ENCODE measurements around the gene SLC9B2. TPM values are rescaled to one million over a fixed set of nuclear protein-coding genes. Genes with fewer than 3 reads are reported as not detected.
A peak's percentile ranks its signal among the peaks of the same experiment; 100 is the strongest.

Gene SLC9B2
- total and polyA plus RNA-seq, 10 of the 15 experiments (the other 5 are each of a cell fraction or from before 2014, with no cell fraction given): 8.9 to 32.5 (median 25.3) TPM

- TF ChIP-seq BMI1 (IDR thresholded peaks at IDR 0.05; ENCODE audit: borderline replicate concordance): peak; percentile 26; the same call in 1 of the 2 replicates
- no peak for TF ChIP-seq STAT3 (IDR thresholded peaks at IDR 0.05; ENCODE audit: low read depth, low read length)
- TF ChIP-seq USF1 (IDR thresholded peaks at IDR 0.05; ENCODE audit: borderline replicate concordance, extremely low read length, insufficient read depth, low read depth, low read length): no peak
- peak; percentile 23; the same call in 1 of the 2 replicates for TF ChIP-seq JUNB (IDR thresholded peaks at IDR 0.05)
- 0 out of 2 replicates have a peak, but pooled peaks have one; percentile 13 for TF ChIP-seq YY1 (IDR thresholded peaks at IDR 0.05; ENCODE audit: low read depth, low read length)
- peak; percentile 67 to 78; a peak in 2 of 4 replicates for TF ChIP-seq IKZF2 (IDR thresholded peaks at IDR 0.05)
- no peak for TF ChIP-seq CHD2 (IDR thresholded peaks at IDR 0.05; ENCODE audit: borderline replicate concordance, low read depth, low read length)
- TF ChIP-seq HDAC2 (IDR thresholded peaks at IDR 0.05): no peak
- 0 out of 2 replicates have a peak, but pooled peaks have one; percentile 17 for TF ChIP-seq NFIC (IDR thresholded peaks at IDR 0.05; ENCODE audit: low read depth, low read length)
- TF ChIP-seq TARDBP (IDR thresholded peaks at IDR 0.05; ENCODE audit: borderline replicate concordance): no peak
- 0 out of 2 replicates have a peak, but pooled peaks have one; percentile 58 for TF ChIP-seq ZNF217 (IDR thresholded peaks at IDR 0.05)
- TF ChIP-seq MAX (IDR thresholded peaks at IDR 0.05; ENCODE audit: low read depth, low read length): no peak
- TF ChIP-seq NR2F1 (conservative IDR thresholded peaks at IDR 0.05): 0 out of 2 replicates have a peak, but pooled peaks have one; percentile 13
- no peak for TF ChIP-seq POLR2AphosphoS2 (IDR thresholded peaks at IDR 0.05; ENCODE audit: low read depth, low read length)
- no peak for TF ChIP-seq MTA3 (IDR thresholded peaks at IDR 0.05; ENCODE audit: borderline replicate concordance, low read length)
- peak; percentile 37 for TF ChIP-seq RELB (IDR thresholded peaks at IDR 0.05; ENCODE audit: low read depth)
- 0 out of 2 replicates have a peak, but pooled peaks have one; percentile 10 for TF ChIP-seq FOXM1 (IDR thresholded peaks at IDR 0.05; ENCODE audit: low read depth, low read length)
Observed at GRCh38 chr4:103074744-103075434, 1.7 kb downstream of the SLC9B2 start (continued).
